OCI-M1 (cell line): ENCODE measurements around the gene OSBP.

Experiments used
- DNase-seq: peaks from one replicate; lab custom pipeline; 2025; lab: John Stamatoyannopoulos, UW

Gene OSBP

GRCh38 chr11:59607703-59608454, 7.7 kb downstream of the OSBP start:
- DNase-seq = no peak

GRCh38 chr11:59602432-59602831, 13.1 kb downstream of the OSBP start:
- no peak for DNase-seq

GRCh38 chr11:59601788-59602187, 13.8 kb downstream of the OSBP start:
- no peak for DNase-seq

- no peak for DNase-seq
Observed at GRCh38 chr11:59600636-59601035, 14.9 kb downstream of the OSBP start.

- no peak for DNase-seq
Observed at GRCh38 chr11:59600234-59600633, 15.3 kb downstream of the OSBP start.

GRCh38 chr11:59598961-59599360, 16.6 kb downstream of the OSBP start:
- no peak for DNase-seq

GRCh38 chr11:59584294-59584693, 31.3 kb downstream of the OSBP start:
- DNase-seq = no peak

GRCh38 chr11:59582006-59582405, 33.6 kb downstream of the OSBP start:
- DNase-seq = no peak

GRCh38 chr11:59578369-59578768, 37.2 kb downstream of the OSBP start:
- no peak for DNase-seq

GRCh38 chr11:59575505-59575904, 40.1 kb downstream of the OSBP start:
- no peak for DNase-seq

- no peak for DNase-seq
Observed at GRCh38 chr11:59574932-59575502, 40.6 kb downstream of the OSBP start.

- no peak for DNase-seq
Observed at GRCh38 chr11:59574467-59574866, 41.1 kb downstream of the OSBP start.

- no peak for DNase-seq
Observed at GRCh38 chr11:59573216-59573615, 42.4 kb downstream of the OSBP start.

- no peak for DNase-seq
Observed at GRCh38 chr11:59572091-59572490, 43.5 kb downstream of the OSBP start.

GRCh38 chr11:59562292-59562691, 53.3 kb downstream of the OSBP start:
- DNase-seq = no peak

- DNase-seq = peak; percentile 89
Observed at GRCh38 chr11:59560702-59561473, 54.7 kb downstream of the OSBP start.

- DNase-seq = peak; percentile 90
Observed at GRCh38 chr11:59560290-59560701, 55.3 kb downstream of the OSBP start.

GRCh38 chr11:59559886-59560285, 55.7 kb downstream of the OSBP start:
- DNase-seq = no peak

GRCh38 chr11:59558270-59558643, 57.3 kb downstream of the OSBP start:
- no peak for DNase-seq

- peak; percentile 89 for DNase-seq
Observed at GRCh38 chr11:59556917-59557348, 58.6 kb downstream of the OSBP start.

- DNase-seq = peak; percentile 95
Observed at GRCh38 chr11:59556115-59556916, 59.3 kb downstream of the OSBP start.

- DNase-seq = peak; percentile 58
Observed at GRCh38 chr11:59555601-59556114, 59.9 kb downstream of the OSBP start.
